HCT116 (cell line): Measurements from ENCODE around the gene DOCK1. TPM values are rescaled to one million over a fixed set of nuclear protein-coding genes. Genes with fewer than 3 reads are reported as not detected.

Source experiments
- ATAC-seq: fragments of 200-7000 bp; cut with Tn5 transposase; 2 replicates; pipeline ENCODE4 v1.9.1; 2020; ENCODE audit warnings: mild to moderate bottlenecking, moderate library complexity
- BruUV-seq: library from RNA; stranded (reverse); fragments of 400-500 nt; replicated peaks from 2 replicates; lab custom pipeline; 2021; lab: Mats Ljungman, UMichigan
- CTCF ChIA-PET: fragments of 300-600 bp; sonication (Branson Sonifier 250); formaldehyde crosslinking; loops from one replicate; lab custom pipeline; 2021; ENCODE audit warnings: antibody characterized with exemption; lab: Charles Lee
- POLR2A ChIA-PET: fragments of 300-600, 350-600 bp; sonication (Branson Sonifier 250); formaldehyde crosslinking; loops from one replicate; lab custom pipeline; 2021; ENCODE audit warnings: antibody characterized with exemption; lab: Charles Lee
- RAD21 ChIA-PET, 2 experiments: fragments of 300-600 bp; sonication (Branson Sonifier 250); formaldehyde crosslinking; loops; one replicate each; lab custom pipeline; 2023; ENCODE audit warnings: low total read pairs in 2 of 2; ENCODE audit not compliant: uncharacterized antibody in 2 of 2, unreplicated experiment in 2 of 2, low non-redundant PET in 1 of 2; lab: Charles Lee
- DNase-seq: peaks from one replicate; pipeline ENCODE4 v3.0.0-alpha.2; 2010; ENCODE audit warnings: low read depth, low spot score
- H2AFZ ChIP-seq: fragments of 200-600 bp; shearing (Covaris generic), sonication (generic); 2 replicates; pipeline ENCODE4 v1.6.1; 2017; ENCODE audit warnings: low read depth, mixed run types, mixed read lengths, antibody characterized with exemption, low read length; ENCODE audit not compliant: poor library complexity, severe bottlenecking
- H3K27ac ChIP-seq: 2 replicates; pipeline ENCODE4 v1.5.1; 2012; ENCODE audit warnings: low read depth, low read length
- H3K27me3 ChIP-seq: fragments of 200-600 bp; sonication (generic); 2 replicates; pipeline ENCODE4 v1.6.1; 2016; ENCODE audit warnings: mixed run types, low read length, mixed read lengths; ENCODE audit not compliant: insufficient read depth
- H3K36me3 ChIP-seq, 2 experiments: fragments of 200-500 bp in 1 of 2; fragments of 200-600 bp in 1 of 2; sonication (Bioruptor generic) in 1 of 2; sonication (generic) in 1 of 2; 2 replicates each; pipeline versions ENCODE4 v1.5.1 to v1.6.1; 2014 to 2016; ENCODE audit warnings: low read length in 2 of 2, inconsistent platforms in 1 of 2, mixed read lengths in 1 of 2, mixed run types in 1 of 2; ENCODE audit not compliant: insufficient read depth in 2 of 2, control insufficient read depth in 1 of 2
- H3K4me1 ChIP-seq, 2 experiments: fragments of 200-600 bp in 1 of 2; sonication (generic) in 1 of 2; 2 replicates each; pipeline versions ENCODE4 v1.5.1 to v1.6.1; 2012 to 2017; ENCODE audit warnings: low read length in 2 of 2, inconsistent platforms in 1 of 2, mild to moderate bottlenecking in 1 of 2, mixed read lengths in 1 of 2, mixed run types in 1 of 2, moderate library complexity in 1 of 2; ENCODE audit not compliant: insufficient read depth in 2 of 2, control insufficient read depth in 1 of 2
- H3K4me2 ChIP-seq: fragments of 200-600 bp; sonication (generic); 2 replicates; pipeline ENCODE4 v1.6.1; 2017; ENCODE audit warnings: mixed run types, low read length, mixed read lengths
- H3K4me3 ChIP-seq, 2 experiments: fragments of 200-600 bp in 1 of 2; sonication (generic) in 1 of 2; replicated peaks in 1 of 2; 2 replicates each; pipeline ENCODE4 v1.5.1; 2011 to 2016; ENCODE audit warnings: low read length in 2 of 2, control low read depth in 1 of 2, low read depth in 1 of 2, mild to moderate bottlenecking in 1 of 2, mixed read lengths in 1 of 2, mixed run types in 1 of 2
- H3K79me2 ChIP-seq: fragments of 200-600 bp; sonication (generic); 2 replicates; pipeline ENCODE4 v1.6.1; 2017; ENCODE audit warnings: mild to moderate bottlenecking, mixed run types, low read length, moderate library complexity, mixed read lengths; ENCODE audit not compliant: insufficient read depth
- H3K9ac ChIP-seq: fragments of 200-600 bp; sonication (generic); 2 replicates; pipeline ENCODE4 v1.6.1; 2016; ENCODE audit warnings: low read length, mixed read lengths
- H3K9me2 ChIP-seq: fragments of 200-600 bp; sonication (generic), shearing (Covaris generic); 2 replicates; pipeline ENCODE4 v1.6.1; 2017; ENCODE audit warnings: mixed run types, mild to moderate bottlenecking, moderate library complexity; ENCODE audit not compliant: insufficient read depth
- H3K9me3 ChIP-seq, 2 experiments: fragments of 200-500 bp in 1 of 2; fragments of 200-600 bp in 1 of 2; sonication (Bioruptor generic) in 1 of 2; sonication (generic) in 1 of 2; 2 replicates each; pipeline ENCODE4 v1.6.1; 2014 to 2017; ENCODE audit warnings: low read length in 2 of 2, mixed read lengths in 2 of 2, inconsistent platforms in 1 of 2, low read depth in 1 of 2, mild to moderate bottlenecking in 1 of 2, mixed run types in 1 of 2, moderate library complexity in 1 of 2; ENCODE audit not compliant: control insufficient read depth in 1 of 2, insufficient read depth in 1 of 2
- H4K20me1 ChIP-seq: fragments of 200-600 bp; sonication (generic), shearing (Covaris generic); 2 replicates; pipeline ENCODE4 v1.6.1; 2017; ENCODE audit warnings: mixed run types, mild to moderate bottlenecking, moderate library complexity; ENCODE audit not compliant: insufficient read depth
- CBX3 ChIP-seq: IDR thresholded peaks from 2 replicates; pipeline ENCODE4 v1.6.1; 2012; ENCODE audit warnings: low read depth
- EGR1 ChIP-seq: IDR thresholded peaks from 2 replicates; pipeline ENCODE4 v1.6.1; 2012; ENCODE audit warnings: low read depth
- ELF1 ChIP-seq: IDR thresholded peaks from 2 replicates; pipeline ENCODE4 v1.6.1; 2012; ENCODE audit warnings: low read depth, borderline replicate concordance
- EZH2 ChIP-seq: fragments of 200-600 bp; sonication (generic); IDR thresholded peaks from 2 replicates; pipeline ENCODE4 v1.6.1; 2017; ENCODE audit warnings: antibody characterized with exemption, mixed run types
- EZH2phosphoT487 ChIP-seq: fragments of 200-600 bp; IDR thresholded peaks from 2 replicates; pipeline ENCODE4 v1.6.1; 2018; ENCODE audit warnings: antibody characterized with exemption, borderline replicate concordance
- JUND ChIP-seq: IDR thresholded peaks from 2 replicates; pipeline ENCODE4 v1.6.1; 2012
- POLR2A ChIP-seq: IDR thresholded peaks from 2 replicates; pipeline ENCODE4 v1.7.0; 2011; ENCODE audit warnings: borderline replicate concordance; ENCODE audit not compliant: insufficient read depth, insufficient read length; ENCODE audit errors: extremely low read depth
- RAD21 ChIP-seq: IDR thresholded peaks from 2 replicates; pipeline ENCODE4 v1.6.1; 2012; ENCODE audit warnings: low read depth, mild to moderate bottlenecking
- SIN3A ChIP-seq: IDR thresholded peaks from 2 replicates; pipeline ENCODE4 v1.6.1; 2012; ENCODE audit warnings: low read depth
- SP1 ChIP-seq: IDR thresholded peaks from 2 replicates; pipeline ENCODE4 v1.6.1; 2012; ENCODE audit warnings: low read depth
- SRF ChIP-seq: IDR thresholded peaks from 2 replicates; pipeline ENCODE4 v1.6.1; 2012; ENCODE audit warnings: low read depth
- YY1 ChIP-seq: IDR thresholded peaks from 2 replicates; pipeline ENCODE4 v1.6.1; 2011; ENCODE audit warnings: low read length, low read depth, moderate library complexity, mild to moderate bottlenecking; ENCODE audit not compliant: insufficient replicate concordance; ENCODE audit errors: extremely low read depth
- ZFX ChIP-seq: fragments of 450-650 bp; IDR thresholded peaks from 2 replicates; pipeline ENCODE4 v1.6.1; 2017
- intact Hi-C: fragments of 100-400 bp; cut with micrococcal nuclease; formaldehyde crosslinking; loops from 2 replicates; pipeline ENCODE4 v1.10.0; 2022
- total RNA-seq: library from RNA; stranded (reverse); gene quantifications from one replicate; pipeline ENCODE4 v1.2.1, GENCODE V29; 2021; ENCODE audit not compliant: unreplicated experiment
- TF ChIP-seq, protein P1 (sequence below): IDR thresholded peaks from 2 replicates; pipeline ENCODE4 v1.6.1; 2012; ENCODE audit warnings: low read depth
- TF ChIP-seq, protein P2 (sequence below), 3 experiments: fragments of 200-600 bp in 1 of 3; sonication (generic) in 1 of 3; IDR thresholded peaks in 2 of 3; conservative IDR thresholded peaks in 1 of 3; 2 replicates each; pipeline ENCODE4 v1.5.1; 2012 to 2017; ENCODE audit warnings: low read depth in 2 of 3, low read length in 2 of 3, antibody characterized with exemption in 1 of 3, borderline replicate concordance in 1 of 3, control low read depth in 1 of 3, mild to moderate bottlenecking in 1 of 3, mixed read lengths in 1 of 3, mixed run types in 1 of 3, moderate library complexity in 1 of 3; ENCODE audit not compliant: insufficient read depth in 1 of 3
- TF ChIP-seq, protein P3 (sequence below): IDR thresholded peaks from 2 replicates; pipeline ENCODE4 v1.6.1; 2012

DOCK1 gene
- total RNA-seq, 1 experiment from 2014 or later = 46.5 TPM

DNA sequence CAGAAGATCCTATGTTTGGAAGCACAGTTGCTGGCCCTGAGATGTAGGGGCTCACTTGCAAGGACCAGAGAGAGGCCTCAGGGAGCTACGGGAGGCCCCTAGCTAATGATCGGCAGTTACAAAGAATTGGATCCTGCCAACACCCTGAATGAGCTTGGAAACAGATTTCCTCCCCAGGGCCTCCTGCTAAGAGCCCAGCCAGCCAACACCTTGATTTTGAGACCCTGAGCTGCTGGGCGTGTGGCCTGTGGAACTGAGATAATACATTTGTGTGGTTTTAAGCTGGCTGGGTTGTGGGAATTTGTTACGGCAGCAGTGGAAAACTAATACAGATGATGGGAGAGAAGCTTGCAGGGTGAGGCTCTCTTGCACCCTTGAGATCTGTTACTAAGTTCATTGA lies 3.9 kb downstream of the DOCK1 start:
- no peaks in the 10 kb centered on the region for H3K9me3 ChIP-seq
- no peak overlapping the region for H3K4me2 ChIP-seq
- ChIA-PET RAD21 (no interaction called here), CTCF (no interaction called here), POLR2A (no interaction called here)
- DNase-seq (no peak), ATAC-seq (no peak)
- no peak overlapping the region for H3K4me3 ChIP-seq
- H3K9me2 ChIP-seq = no peaks in the 10 kb centered on the region
- H3K27ac ChIP-seq = no peak overlapping the region
- TF ChIP-seq ZFX = no peak
- no peak for TF ChIP-seq EZH2phosphoT487
- no peak for TF ChIP-seq ELF1
- no peak for TF ChIP-seq YY1
- no peaks in the 10 kb centered on the region for H3K36me3 ChIP-seq
- intact Hi-C loops = loop anchor here (10.0 kb wide), 1 partner anchor 236 kb away; no protein-coding TSS in a partner anchor
- H4K20me1 ChIP-seq = no peaks in the 10 kb centered on the region
- H3K27me3 ChIP-seq = no peaks in the 10 kb centered on the region
- no TSS peak for BruUV-seq
- H3K4me1 ChIP-seq = peaks cover 8 to 16% of the 10 kb centered on the region in 2 experiments; a peak in 3 of 4 replicates
- H2AFZ ChIP-seq = no peak overlapping the region
- H3K79me2 ChIP-seq = peaks cover 80% of the 10 kb centered on the region
- H3K9ac ChIP-seq = no peak overlapping the region

DNA sequence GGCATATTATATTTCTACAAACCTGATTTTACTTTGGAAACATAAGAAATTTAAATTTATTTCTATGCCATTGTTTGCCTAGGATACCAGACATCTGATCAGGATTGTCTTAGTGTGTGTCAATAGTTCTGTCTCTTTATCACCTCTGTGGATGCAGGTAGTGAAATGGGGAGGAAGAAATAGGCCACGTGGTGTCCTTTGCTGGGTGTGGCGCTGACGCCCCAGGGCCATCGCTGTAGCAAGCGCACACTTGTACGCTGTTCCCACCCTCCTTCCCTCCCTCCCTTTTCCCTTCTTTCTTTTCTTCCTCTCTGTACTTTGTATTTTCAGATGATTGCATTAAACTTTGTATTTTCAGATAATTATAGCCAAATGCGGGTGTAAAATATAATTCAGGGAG lies 5.0 kb downstream of the DOCK1 start:
- Histone ChIP-seq H3K4me3 (no peak overlapping the region), H3K9me3 (peaks cover 0 to 5% of the 10 kb centered on the region in 2 experiments; a peak in 1 of 4 replicates), H3K79me2 (peaks cover 90% of the 10 kb centered on the region), H3K9ac (no peak overlapping the region), H3K4me1 (peaks cover 4 to 8% of the 10 kb centered on the region in 2 experiments; a peak in 2 of 4 replicates), H4K20me1 (no peaks in the 10 kb centered on the region), H3K27ac (no peak overlapping the region), H2AFZ (no peak overlapping the region), H3K4me2 (no peak overlapping the region), H3K9me2 (no peaks in the 10 kb centered on the region), H3K27me3 (no peaks in the 10 kb centered on the region), H3K36me3 (no peaks in the 10 kb centered on the region)
- TF ChIP-seq, protein P1, sequence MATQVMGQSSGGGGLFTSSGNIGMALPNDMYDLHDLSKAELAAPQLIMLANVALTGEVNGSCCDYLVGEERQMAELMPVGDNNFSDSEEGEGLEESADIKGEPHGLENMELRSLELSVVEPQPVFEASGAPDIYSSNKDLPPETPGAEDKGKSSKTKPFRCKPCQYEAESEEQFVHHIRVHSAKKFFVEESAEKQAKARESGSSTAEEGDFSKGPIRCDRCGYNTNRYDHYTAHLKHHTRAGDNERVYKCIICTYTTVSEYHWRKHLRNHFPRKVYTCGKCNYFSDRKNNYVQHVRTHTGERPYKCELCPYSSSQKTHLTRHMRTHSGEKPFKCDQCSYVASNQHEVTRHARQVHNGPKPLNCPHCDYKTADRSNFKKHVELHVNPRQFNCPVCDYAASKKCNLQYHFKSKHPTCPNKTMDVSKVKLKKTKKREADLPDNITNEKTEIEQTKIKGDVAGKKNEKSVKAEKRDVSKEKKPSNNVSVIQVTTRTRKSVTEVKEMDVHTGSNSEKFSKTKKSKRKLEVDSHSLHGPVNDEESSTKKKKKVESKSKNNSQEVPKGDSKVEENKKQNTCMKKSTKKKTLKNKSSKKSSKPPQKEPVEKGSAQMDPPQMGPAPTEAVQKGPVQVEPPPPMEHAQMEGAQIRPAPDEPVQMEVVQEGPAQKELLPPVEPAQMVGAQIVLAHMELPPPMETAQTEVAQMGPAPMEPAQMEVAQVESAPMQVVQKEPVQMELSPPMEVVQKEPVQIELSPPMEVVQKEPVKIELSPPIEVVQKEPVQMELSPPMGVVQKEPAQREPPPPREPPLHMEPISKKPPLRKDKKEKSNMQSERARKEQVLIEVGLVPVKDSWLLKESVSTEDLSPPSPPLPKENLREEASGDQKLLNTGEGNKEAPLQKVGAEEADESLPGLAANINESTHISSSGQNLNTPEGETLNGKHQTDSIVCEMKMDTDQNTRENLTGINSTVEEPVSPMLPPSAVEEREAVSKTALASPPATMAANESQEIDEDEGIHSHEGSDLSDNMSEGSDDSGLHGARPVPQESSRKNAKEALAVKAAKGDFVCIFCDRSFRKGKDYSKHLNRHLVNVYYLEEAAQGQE = no peak
- no peak for TF ChIP-seq JUND
- TF ChIP-seq, protein P2, sequence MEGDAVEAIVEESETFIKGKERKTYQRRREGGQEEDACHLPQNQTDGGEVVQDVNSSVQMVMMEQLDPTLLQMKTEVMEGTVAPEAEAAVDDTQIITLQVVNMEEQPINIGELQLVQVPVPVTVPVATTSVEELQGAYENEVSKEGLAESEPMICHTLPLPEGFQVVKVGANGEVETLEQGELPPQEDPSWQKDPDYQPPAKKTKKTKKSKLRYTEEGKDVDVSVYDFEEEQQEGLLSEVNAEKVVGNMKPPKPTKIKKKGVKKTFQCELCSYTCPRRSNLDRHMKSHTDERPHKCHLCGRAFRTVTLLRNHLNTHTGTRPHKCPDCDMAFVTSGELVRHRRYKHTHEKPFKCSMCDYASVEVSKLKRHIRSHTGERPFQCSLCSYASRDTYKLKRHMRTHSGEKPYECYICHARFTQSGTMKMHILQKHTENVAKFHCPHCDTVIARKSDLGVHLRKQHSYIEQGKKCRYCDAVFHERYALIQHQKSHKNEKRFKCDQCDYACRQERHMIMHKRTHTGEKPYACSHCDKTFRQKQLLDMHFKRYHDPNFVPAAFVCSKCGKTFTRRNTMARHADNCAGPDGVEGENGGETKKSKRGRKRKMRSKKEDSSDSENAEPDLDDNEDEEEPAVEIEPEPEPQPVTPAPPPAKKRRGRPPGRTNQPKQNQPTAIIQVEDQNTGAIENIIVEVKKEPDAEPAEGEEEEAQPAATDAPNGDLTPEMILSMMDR (IDR thresholded peaks at IDR 0.05 in 2 of 3, conservative IDR thresholded peaks at IDR 0.05 in 1 of 3; ENCODE audit: borderline replicate concordance in 1 of 3, insufficient read depth in 1 of 3, low read depth in 2 of 3, low read length in 2 of 3) = no peak
- TF ChIP-seq EGR1 = no peak
- TF ChIP-seq POLR2A = no peak
- no peak for TF ChIP-seq CBX3
- TF ChIP-seq, protein P3, sequence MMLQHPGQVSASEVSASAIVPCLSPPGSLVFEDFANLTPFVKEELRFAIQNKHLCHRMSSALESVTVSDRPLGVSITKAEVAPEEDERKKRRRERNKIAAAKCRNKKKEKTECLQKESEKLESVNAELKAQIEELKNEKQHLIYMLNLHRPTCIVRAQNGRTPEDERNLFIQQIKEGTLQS = no peak
- TF ChIP-seq EZH2 = no peak
- no peak for TF ChIP-seq SIN3A
- no peak for TF ChIP-seq ELF1
- no peak for TF ChIP-seq RAD21
- TF ChIP-seq ZFX = no peak
- TF ChIP-seq SRF = no peak
- TF ChIP-seq SP1 = no peak
- POLR2A ChIA-PET = no interaction called here
- intact Hi-C loops = no loop called here
- no peak for DNase-seq
- CTCF ChIA-PET = no interaction called here
- no peak for ATAC-seq
- no TSS peak for BruUV-seq
- RAD21 ChIA-PET = no interaction called here
